RKO (cell line): ENCODE results near the gene DDC.

ENCODE experiments used
- DNase-seq: peaks from one replicate; pipeline ENCODE4 v3.0.0-alpha.2; 2016; ENCODE audit warnings: low spot score

Gene DDC

DNA sequence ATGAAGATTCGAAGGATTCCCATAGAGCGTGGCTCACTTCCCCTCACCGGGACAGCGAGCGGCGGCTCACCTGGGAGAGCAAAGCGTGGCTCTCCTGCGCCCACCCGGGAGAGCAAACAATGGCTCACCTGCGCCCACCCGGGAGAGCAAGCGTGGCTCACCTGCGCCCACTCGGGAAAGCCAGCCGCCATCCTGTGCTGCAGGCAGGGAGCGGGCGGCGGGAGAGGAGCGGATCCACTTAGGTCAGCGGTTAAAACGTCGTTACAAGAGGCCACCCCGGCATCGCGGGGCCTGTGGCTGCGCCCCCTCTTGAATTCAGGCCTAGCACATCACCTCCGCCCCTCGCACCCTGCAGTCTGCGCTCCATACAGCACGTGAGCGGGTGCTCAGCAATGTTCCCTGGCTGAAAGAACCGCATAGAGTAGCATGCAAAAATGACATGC, 114.6 kb downstream of the DDC start:
- DNase-seq, result no peak

DNA sequence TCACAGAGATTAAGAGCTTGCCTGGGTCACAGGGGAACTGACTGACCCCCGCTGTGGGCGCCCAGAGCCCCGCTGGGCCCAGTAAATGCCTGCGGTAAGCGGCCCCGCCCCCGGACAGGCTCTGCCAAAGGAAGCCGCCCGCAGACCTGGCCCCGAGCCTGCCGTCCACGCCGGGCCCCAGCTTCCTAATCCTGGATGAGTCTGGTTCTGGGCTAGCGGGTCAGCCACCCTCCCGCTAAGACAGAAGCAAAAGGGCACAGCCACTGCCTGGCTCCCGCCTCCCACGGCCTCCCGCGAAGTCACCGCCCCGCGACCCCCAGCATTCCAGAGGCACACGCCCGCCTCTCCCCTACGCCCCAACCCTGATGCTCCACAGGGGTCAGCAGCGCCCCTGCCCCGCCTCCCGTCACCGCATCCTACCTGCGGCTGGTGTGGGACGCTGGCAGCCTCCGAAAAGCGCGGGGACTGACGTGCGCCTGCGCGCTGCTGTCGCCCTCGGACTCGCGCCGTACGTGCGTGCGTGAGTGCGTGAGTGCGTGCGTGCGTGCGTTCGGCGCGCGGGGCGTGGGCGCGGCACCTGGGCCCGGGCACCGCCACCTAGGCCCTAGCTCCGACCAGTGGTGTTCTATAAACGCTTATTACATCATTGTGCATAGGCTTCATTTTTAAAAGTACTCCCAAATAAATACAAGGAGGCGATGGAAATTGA, 115.2 kb downstream of the DDC start, which contains the start of gene FIGNL1:
Gene FIGNL1 (minus strand): TSS at position 470 of the 709 bp plus-strand sequence. CDS start 3,063 bp downstream, outside the sequence.
- DNase-seq, result peak; percentile 85

DNA sequence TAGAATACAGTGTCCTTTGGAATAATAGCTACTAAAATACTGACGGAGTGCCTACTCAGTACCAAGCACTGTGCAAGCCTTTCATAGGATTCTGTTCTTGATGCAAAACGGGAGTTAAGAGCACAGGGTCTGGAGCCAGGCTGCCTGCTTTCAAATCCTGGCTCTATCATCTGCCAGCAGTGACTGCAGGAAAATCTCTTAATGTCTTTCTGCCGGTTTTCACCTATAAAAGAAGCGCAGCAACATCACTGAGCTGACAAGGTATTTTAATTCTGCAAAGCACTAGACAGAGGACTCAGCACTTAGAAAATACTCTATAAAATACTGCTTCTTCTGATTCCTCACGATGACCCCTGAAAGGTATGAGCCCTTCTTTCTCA, 115.7 kb downstream of the DDC start:
- DNase-seq, result no peak

DNA sequence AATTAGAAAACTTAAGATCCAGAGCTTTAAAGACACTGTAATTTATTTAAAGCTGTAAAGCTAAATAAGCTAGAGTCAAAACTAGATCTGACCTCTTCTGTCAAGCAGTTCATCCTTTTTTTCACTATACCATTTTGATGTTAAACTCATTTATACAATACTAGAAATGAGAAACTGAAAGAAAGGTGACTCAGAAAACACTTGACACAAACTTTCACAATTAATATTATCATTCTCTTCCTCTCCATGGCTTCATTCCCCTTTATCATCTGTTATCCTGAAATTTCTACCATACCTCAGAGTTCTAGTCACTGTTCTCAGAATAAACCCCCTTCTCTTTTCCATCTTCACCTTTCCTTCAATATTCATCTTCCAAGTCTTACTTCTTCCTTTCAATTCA, 116.4 kb downstream of the DDC start:
- DNase-seq, result no peak

DNA sequence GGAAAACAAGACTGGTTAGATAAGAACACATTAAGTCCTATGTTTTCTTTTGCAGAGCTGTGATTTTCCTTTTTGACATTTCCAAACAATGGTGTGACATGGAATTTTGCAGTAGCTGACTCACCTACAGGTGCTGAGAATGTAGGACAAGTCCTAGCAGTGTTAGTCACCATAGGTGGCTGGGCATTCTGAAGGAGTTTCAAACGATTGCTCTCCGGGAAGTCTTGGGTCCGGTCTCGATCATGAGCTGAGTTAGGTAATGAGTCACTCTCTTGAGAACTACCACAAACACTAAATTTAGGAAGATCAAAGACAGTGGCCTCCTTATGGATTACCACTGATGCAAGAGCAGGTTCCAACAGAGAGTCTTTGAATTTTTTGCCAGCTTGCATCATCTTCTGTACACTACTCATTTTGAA, 118.7 kb downstream of the DDC start:
- peak; percentile 51 for DNase-seq

DNA sequence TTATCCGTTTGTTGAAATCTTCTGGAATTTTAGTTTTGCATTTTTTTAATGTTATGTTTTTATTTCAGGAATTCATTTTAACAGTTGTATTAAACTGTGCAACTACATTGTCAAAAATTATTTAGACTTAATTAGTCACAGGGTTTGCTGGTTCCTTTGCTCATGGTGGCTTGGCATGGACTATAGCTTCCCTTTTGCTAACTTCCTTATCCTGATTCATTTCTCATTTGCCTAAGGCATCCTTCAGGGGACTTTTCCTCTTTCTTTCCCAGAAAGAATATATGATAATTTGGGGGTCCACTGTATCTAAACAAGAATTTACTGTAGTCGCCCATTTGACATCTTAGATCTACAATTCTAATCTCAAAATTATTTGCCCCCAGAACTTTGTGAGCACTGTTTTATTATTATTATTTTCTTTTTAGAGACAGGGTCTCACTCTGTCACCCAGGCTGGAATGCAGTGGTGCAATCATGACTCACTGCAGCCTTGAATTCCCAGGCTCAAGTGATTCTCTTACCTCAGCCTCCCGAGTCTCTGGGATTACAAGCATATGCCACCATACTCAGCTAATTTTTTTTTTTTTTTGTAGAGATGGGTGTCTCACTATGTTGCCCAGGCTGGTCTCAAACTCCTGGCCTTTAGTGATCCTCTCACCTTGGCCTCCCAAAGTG, 128.9 kb downstream of the DDC start:
- peak; percentile 23 for DNase-seq

DNA sequence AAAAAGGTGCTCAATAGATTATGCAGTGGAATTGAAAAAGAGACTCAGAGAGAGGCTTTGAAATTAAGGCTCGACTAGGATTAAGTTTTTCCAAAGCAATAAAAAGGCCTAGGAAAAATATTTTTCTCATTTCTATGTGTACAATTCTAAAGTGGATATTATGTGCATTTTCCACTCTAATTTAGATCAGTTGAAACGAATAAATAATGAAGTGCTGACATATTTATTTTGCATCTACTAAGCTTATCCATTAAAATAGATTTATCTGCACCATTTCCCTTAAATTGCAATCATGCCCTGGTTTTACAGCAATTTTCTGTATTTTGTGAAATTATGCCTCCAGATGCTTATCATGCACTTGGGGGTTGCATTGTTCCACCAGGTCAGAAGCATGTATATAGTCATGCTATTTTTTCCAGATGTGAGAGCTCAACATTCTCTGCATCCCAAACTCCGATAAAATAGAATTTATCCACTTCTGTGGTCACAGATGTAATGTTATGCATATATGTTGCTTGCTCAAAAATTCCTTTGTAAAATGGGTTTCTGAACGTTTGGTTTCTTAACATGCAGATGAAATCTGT, 133.4 kb downstream of the DDC start:
- DNase-seq, result no peak

DNA sequence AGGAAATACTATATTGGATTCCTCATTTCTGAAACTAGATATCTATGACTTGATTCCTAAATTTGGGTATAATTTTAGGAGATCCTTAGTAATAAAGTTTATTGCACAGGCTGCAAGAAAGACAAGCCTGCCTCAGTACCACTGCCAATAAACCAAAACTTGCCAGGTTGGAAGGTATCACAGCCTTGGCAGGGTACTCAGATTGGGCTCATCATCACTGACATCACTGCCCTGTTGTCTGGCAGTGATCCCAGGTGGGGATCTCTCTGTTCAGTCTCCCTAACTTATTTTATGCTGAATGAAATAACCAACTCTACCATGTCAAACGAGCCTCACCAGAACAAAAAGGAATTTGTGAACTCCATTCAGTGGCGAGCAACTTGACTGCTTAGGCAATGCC, 133.9 kb downstream of the DDC start:
- DNase-seq, result no peak

DNA sequence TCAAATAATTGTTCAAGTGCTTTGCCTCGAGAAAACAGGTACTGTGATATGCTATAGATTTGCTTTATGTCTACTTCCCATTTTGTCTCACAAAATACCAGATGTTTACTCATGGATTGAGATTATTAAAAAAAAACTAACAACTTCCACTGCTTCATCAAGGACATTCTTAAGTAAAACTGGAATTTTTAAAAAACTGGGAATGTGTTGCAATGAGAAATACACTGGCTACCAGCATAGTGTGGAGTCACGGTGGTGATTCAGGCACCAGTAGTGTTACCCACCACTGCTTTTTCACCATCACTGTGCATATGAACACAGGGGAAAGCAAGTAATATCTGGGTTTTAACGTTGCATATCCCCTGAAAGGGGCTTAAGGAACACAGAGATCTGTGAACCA, 136.3 kb downstream of the DDC start:
- no peak for DNase-seq

DNA sequence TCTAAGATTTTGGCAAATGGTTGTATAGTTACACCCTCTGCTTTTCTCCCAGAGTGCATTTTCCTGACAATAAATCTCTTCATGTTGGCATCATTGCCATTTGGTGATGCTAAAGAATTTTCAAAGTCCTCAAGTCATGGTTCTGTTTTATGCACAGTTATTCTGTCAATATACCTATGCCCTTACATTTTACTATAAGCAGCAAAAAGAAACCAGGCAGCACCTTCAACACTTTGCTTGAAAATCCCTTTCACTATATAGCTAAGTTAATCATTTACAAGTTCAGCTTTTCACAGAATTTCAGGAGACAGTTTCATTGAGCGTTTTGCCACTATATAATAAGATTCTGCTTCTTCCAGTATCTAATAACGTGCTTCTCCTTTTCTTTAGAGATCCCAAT, 137.7 kb downstream of the DDC start:
- no peak for DNase-seq

DNA sequence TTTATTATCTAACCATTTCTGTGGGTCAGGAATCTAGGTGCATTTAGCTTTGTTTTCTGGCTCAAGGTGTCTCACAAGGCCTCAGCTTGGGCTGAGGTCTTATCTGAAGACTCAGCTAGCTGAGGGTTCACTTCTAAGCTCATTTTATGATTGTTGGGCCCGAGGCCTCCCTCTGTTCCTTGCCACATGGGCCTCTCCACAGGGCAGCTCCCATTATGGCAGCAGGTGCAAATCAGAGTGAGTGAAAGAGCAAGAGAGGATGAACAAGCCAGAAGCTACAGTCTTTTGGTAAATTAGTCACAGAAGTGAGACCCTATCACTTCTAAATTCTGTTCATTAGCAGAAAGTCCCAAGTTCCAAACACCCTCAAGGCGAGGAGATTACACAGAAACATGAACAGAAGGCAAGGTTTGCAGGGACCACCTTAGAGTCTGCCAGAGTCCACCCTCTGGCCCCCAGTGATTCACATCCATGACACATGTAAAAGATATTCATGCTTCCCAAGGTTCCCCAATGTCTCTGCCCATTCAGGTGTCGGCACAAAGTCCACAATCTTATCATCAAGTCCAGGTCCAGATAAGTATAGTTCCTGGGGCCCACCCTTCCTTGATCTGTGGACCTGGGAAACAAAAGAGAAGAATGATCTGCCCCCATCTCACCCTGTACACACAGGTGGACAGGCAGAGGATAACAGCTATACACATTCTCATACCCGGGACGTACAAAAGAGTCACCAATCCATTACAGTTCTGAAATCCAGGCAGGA, 138.7 kb downstream of the DDC start:
- DNase-seq, result no peak

DNA sequence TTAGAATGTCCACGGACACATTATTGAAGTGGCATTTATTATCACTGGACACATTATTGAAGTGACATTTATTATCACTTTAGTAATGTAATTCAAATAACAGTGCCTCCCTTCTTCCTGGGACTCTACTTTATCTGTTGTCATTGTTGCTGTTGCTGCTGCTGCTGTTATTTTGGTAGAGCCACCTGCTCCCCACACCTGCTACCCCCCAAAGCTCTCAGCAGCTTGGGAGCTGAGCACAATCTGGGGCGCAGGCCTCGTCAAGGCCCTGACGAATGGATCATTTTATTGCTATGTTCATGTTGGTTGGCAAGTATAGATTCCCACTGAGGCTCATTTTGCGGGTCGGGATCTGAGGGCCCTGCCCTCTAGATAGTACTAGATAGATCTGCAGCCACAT, 139.9 kb downstream of the DDC start:
- DNase-seq, result no peak

DNA sequence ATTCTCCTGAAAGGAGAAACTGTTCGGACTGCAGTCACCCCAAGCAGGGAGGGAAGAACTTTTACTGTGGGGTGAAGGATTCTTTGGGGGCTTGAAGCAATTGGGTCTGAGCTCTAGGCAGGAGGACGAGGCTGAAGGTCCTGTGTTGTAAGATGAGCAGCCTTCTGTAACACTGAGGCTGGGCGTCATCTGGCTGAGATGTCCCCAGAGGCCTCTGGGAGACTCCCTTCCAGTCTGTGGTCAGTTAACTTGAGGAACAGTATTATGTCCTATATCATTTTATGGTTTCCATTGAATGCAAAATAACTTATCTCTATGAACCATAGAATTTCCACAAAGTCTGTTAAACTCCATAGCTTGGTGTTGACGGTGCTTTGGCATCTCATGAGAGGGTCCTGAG, 141.3 kb downstream of the DDC start:
- no peak for DNase-seq

DNA sequence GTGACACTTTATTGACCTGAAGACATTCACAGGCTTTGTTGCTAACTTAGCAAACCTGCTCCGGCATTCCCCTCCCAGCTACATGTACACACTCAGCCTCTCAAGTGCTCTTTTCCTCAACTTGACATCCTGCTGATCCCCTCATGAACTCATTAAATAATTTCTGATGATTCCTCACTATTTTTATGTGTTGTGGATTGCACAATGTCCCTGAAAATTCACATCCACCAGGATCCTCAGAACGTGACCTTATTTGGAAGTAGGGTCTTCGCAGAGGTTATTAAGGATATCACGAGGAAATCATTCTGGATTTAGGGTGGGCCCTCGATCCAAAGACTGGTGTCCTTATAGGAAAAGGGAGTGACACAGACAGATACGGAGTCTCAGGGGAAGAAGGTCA, 142.3 kb downstream of the DDC start:
- no peak for DNase-seq

DNA sequence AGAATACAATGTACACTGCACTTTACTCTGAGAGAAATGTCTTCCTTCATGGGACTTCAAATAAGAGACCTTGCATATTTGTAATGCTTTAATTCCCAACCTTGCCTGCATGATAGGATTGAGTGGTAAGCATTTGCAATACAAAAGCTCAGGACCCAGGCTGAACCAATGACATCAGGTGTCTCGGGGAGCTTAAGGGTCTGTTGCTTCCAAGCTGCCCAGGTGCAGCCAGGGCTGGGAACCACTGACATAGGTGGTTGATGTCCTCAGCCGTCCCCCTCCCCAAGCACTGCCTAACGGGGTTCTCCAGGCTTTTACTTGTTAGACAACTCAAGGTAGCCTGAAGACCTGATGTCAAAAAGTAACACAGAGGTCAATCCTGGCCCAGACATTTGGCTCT, 144.2 kb downstream of the DDC start:
- DNase-seq, result no peak

DNA sequence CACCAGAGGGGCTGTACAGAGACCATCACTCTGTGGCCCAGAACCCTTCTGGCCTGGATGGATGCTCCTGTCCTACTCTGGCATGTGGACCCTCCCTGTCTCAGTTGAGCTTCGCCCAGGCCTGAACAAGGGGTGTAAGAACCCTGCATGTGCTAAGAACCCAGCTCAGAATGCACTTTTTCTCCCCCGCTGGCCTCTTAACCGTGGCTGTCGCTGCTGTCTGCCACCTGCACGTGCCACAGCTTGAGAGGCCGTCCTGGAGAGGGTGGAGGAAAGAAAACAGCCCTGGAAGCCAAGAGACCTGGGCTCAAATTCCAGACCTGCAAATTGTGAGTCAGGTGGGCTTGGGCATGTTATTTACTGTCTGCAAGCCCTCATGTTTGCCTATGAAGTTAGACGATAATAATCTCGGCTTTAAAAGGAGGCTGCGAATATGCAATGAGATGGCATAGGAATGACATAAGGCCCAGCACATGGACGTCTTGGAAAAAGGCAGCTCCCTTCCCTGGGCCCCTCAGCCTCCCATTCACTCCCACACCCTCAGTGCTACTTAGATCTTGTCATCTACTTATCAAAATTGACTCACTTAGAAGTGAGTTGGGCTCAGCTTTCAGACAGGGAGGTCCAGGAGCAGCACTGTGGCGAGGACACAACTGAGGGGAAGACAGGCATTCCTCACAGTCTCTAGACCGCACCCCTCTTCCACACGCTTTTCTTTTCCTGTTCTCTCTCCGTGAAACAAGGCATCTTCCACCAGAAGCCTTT, 146.5 kb downstream of the DDC start:
- DNase-seq, result no peak

DNA sequence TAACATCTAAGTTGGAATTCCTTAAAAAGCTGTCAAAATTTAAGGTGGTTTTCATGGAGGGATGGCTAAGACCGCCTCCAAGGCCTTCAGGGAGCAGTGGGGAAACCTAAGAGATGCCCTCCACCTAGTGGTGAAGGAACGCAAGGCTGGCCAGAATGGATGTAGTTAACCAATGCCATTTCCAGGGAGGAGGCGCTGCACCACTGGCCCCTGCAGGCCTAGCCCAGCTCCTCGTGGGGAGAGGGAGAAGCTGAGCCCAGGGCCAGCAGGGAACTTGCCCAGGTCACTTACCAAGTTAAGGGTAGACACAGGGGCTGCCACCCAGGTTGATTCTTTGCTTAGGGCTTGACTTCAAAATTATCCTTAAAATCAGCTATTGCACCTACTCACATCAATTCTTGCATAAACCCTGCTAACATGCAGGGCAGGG, 147.1 kb downstream of the DDC start:
- peak; percentile 86 for DNase-seq

DNA sequence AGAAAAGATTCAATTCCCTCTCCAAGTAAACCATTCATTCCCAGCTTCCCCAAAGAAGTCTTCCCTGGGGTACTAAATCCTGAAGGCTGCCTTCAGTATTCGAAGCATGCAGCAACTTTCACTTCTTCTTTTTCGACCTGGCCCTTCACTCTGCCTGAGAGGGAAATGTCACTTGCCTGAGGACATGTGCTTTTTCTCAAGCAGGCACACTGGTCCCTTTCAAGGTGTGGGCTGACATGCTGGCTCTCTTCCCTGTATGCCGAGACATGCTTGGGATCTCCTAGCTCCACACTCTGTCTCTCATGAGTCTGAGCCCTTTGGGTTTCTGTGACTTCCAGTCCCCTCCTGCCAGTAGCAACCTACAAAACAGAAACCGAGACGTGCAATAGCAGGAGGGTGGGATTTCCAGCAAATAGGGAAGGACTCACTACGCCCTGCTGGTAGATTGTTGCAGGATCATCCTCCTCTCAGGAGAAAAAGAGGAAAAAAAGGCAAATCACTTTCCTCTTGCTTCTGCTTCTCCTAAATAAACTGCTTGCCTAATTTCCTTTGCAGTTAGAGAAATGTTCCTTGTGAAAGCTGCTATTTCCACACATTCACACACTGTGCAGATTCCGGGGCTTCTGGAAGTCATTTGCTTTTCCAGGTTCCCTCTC, 148.6 kb downstream of the DDC start:
- DNase-seq, result no peak

DNA sequence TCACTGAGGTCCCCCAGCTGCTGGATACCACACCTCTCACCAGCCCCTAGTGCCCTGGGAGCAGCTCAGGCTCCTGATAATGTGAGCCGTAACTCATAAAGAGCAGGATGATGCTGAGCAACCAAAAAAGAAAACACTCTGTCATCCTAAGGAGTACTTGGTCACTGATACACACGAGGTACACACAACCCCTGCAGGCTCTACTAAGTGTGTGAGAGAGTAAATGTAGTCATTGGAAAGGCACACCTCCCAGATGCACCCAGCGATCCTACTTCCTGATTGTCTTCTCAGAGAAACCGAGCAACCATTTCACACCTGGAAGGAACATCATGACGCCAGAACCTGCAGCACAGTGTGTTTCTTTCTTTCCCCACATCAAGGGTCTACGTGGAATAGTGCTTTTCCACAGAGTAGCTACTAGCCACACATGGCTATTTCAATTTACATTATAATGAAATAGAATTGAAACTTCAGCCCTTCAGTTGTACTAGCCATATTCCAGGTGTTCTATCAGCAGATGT, 149.3 kb downstream of the DDC start:
- DNase-seq, result no peak

DNA sequence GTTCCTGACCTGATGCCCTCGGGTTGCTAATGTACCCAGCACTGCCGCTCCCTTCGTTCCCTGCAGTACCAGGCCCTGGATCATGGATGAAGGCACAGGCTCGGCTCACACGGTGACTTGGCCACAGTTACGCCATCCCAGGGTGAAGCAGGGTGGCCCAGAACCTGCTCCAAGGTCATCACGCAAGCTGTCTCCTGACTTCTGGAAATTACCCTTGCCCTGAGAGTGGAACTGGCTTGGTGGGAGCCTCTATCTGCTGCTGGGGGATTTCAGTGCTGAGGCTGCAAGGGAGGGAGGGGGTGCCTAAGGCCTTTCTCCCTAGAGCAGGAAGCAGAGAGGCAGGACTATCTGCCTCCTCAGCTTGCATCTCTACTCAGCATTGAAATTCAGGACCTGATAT, 151.6 kb downstream of the DDC start:
- DNase-seq, result no peak

DNA sequence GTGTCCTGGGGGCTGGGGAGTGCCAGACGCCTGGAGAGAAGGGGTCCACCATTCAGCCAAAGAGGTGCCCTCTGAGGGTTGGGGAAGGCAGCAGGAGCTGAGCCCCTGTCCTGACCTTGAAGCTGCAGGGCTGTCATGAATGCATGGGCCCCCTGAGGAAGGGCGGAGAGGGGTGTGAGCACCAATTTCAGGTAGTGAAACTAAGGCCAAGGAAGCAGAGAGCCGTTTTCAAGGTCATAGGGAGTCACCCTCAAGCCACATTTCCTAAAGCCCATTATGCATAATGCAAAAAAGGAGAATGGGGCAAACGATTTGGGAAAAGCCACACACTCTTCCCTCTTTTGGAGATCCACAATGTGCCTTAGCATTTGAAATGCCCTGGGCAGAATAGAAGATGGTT, 152.2 kb downstream of the DDC start:
- DNase-seq, result no peak
